Measurements from ENCODE around the gene XKR8.
A peak's percentile ranks its signal among the peaks of the same experiment; 100 is the strongest.

Gene XKR8

GRCh38 chr1:27931759-27932158 is 28.0 kb upstream of the XKR8 start:
- DNase-seq (ENCODE audit: low read depth in 2 of 2), result peak in 1 of 2 donors; percentile 17
- no peak overlapping the region for H3K4me3 ChIP-seq (replicated peaks in 1 of 2; ENCODE audit: low read depth in 2 of 2, low read length in 2 of 2)
- no peak for TF ChIP-seq CTCF (IDR thresholded peaks at IDR 0.05; ENCODE audit: low read depth, low read length)

GRCh38 chr1:27934818-27935549 is 24.8 kb upstream of the XKR8 start, which contains the start of gene SMPDL3B:
Gene SMPDL3B (plus strand): TSS chr1:27935000. CDS start chr1:27935184, 184 bp downstream.
- no peak within 1 kb of the TSS for H3K4me3 ChIP-seq (replicated peaks in 1 of 2; ENCODE audit: low read depth in 2 of 2, low read length in 2 of 2)
- DNase-seq (ENCODE audit: low read depth in 2 of 2), result peak in 1 of 2 donors; percentile 9
- TF ChIP-seq CTCF (IDR thresholded peaks at IDR 0.05; ENCODE audit: low read depth, low read length), result peak; percentile 14

GRCh38 chr1:27935721-27936120 is 24.1 kb upstream of the XKR8 start:
- H3K4me3 ChIP-seq (replicated peaks in 1 of 2; ENCODE audit: low read depth in 2 of 2, low read length in 2 of 2), result no peak overlapping the region
- TF ChIP-seq CTCF (IDR thresholded peaks at IDR 0.05; ENCODE audit: low read depth, low read length), result no peak
- DNase-seq (ENCODE audit: low read depth in 2 of 2), result no peak

- H3K4me3 ChIP-seq (replicated peaks in 1 of 2; ENCODE audit: low read depth in 2 of 2, low read length in 2 of 2), result no peak overlapping the region
- TF ChIP-seq CTCF (IDR thresholded peaks at IDR 0.05; ENCODE audit: low read depth, low read length), result no peak
- DNase-seq (ENCODE audit: low read depth in 2 of 2), result no peak
These were observed 23.4 kb upstream of the XKR8 start for GRCh38 chr1:27936370-27936769.

- TF ChIP-seq CTCF (IDR thresholded peaks at IDR 0.05; ENCODE audit: low read depth, low read length), result no peak
- no peak overlapping the region for H3K4me3 ChIP-seq (replicated peaks in 1 of 2; ENCODE audit: low read depth in 2 of 2, low read length in 2 of 2)
- DNase-seq (ENCODE audit: low read depth in 2 of 2), result no peak
These were observed 22.3 kb upstream of the XKR8 start for GRCh38 chr1:27937524-27937836.

GRCh38 chr1:27938488-27938887 is 21.3 kb upstream of the XKR8 start:
- DNase-seq (ENCODE audit: low read depth in 2 of 2), result no peak
- H3K4me3 ChIP-seq (replicated peaks in 1 of 2; ENCODE audit: low read depth in 2 of 2, low read length in 2 of 2), result no peak overlapping the region
- no peak for TF ChIP-seq CTCF (IDR thresholded peaks at IDR 0.05; ENCODE audit: low read depth, low read length)

GRCh38 chr1:27940297-27940696 is 19.5 kb upstream of the XKR8 start:
- peak; percentile 39 for TF ChIP-seq CTCF (IDR thresholded peaks at IDR 0.05; ENCODE audit: low read depth, low read length)
- DNase-seq (ENCODE audit: low read depth in 2 of 2), result peak; percentile 14 to 47
- no peak overlapping the region for H3K4me3 ChIP-seq (replicated peaks in 1 of 2; ENCODE audit: low read depth in 2 of 2, low read length in 2 of 2)
